Fibroblast of lung (primary cell): Measurements from ENCODE around the gene SGIP1. TPM values are rescaled to one million over a fixed set of nuclear protein-coding genes. Genes with fewer than 3 reads are reported as not detected.
"Not testable (repeated sequence)": the region's sequence is repeated elsewhere in the genome, so short reads cannot be mapped to it uniquely, and the experiment has no call there.

Source experiments
- DNase-seq, 2 donors: peaks; one replicate each; pipeline versions ENCODE4 v3.0.0 to v3.0.0-alpha.2; 2010; ENCODE audit warnings: low read depth in 2 of 2
- H2AFZ ChIP-seq: 2 replicates; pipeline ENCODE4 v1.5.1; 2012; ENCODE audit warnings: low read length, control low read depth, inconsistent platforms
- H3K27ac ChIP-seq: 2 replicates; pipeline ENCODE4 v1.5.1; 2011; ENCODE audit warnings: low read length, control low read depth; ENCODE audit not compliant: insufficient read depth
- H3K27me3 ChIP-seq: 2 replicates; pipeline ENCODE4 v1.5.1; 2011; ENCODE audit warnings: mild to moderate bottlenecking, low read length; ENCODE audit not compliant: control insufficient read depth, insufficient read depth
- H3K36me3 ChIP-seq: 2 replicates; pipeline ENCODE4 v1.5.1; 2011; ENCODE audit warnings: low read length; ENCODE audit not compliant: control insufficient read depth, insufficient read depth
- H3K4me1 ChIP-seq: 2 replicates; pipeline ENCODE4 v1.5.1; 2011; ENCODE audit warnings: low read length; ENCODE audit not compliant: control insufficient read depth, insufficient read depth; ENCODE audit errors: extremely low read depth
- H3K4me2 ChIP-seq: 2 replicates; pipeline ENCODE4 v1.5.1; 2011; ENCODE audit warnings: low read length, control low read depth; ENCODE audit not compliant: insufficient read depth; ENCODE audit errors: extremely low read depth
- H3K4me3 ChIP-seq, 4 experiments: fragments of 200-600 bp in 1 of 4; sonication (generic) in 1 of 4; replicated peaks in 1 of 4; 2 replicates each; pipeline ENCODE4 v1.5.1; 2011 to 2016; ENCODE audit warnings: low read length in 4 of 4, low read depth in 3 of 4, mild to moderate bottlenecking in 3 of 4, control low read depth in 2 of 4, inconsistent platforms in 1 of 4, mixed read lengths in 1 of 4; ENCODE audit not compliant: insufficient read depth in 1 of 4; ENCODE audit errors: control extremely low read depth in 1 of 4
- H3K79me2 ChIP-seq: 2 replicates; pipeline ENCODE4 v1.5.1; 2012; ENCODE audit warnings: mild to moderate bottlenecking, low read length, inconsistent platforms; ENCODE audit not compliant: control insufficient read depth, insufficient read depth
- H3K9ac ChIP-seq: 2 replicates; pipeline ENCODE4 v1.5.1; 2011; ENCODE audit warnings: mild to moderate bottlenecking, low read length, control low read depth; ENCODE audit not compliant: insufficient read depth
- H3K9me3 ChIP-seq: 2 replicates; pipeline ENCODE4 v1.5.1; 2012; ENCODE audit warnings: low read depth, low read length; ENCODE audit not compliant: control insufficient read depth, insufficient read depth
- H4K20me1 ChIP-seq: 2 replicates; pipeline ENCODE4 v1.5.1; 2011; ENCODE audit warnings: low read length; ENCODE audit not compliant: control insufficient read depth, insufficient read depth; ENCODE audit errors: extremely low read depth
- EZH2 ChIP-seq: IDR thresholded peaks from 2 replicates; pipeline ENCODE4 v1.5.1; 2012; ENCODE audit warnings: low read length, control low read depth, mild to moderate bottlenecking; ENCODE audit errors: missing control alignments
- polyA plus RNA-seq, 2 donors: library from polyadenylated mRNA; depleted of rRNA in 1 of 2; stranded (reverse) in 1 of 2; unstranded in 1 of 2; fragments of >200 nt; gene quantifications; 2 replicates each; pipeline ENCODE4 v1.2.1, GENCODE V29; 2011 to 2012; ENCODE audit warnings: missing spikeins in 1 of 2
- total RNA-seq: library from RNA; depleted of rRNA; stranded (reverse); fragments of >200 nt; gene quantifications from 2 replicates; pipeline ENCODE4 v1.2.1, GENCODE V29; 2014
- TF ChIP-seq, protein P1 (sequence below), 2 donors: IDR thresholded peaks in 1 of 2; conservative IDR thresholded peaks in 1 of 2; 1 replicate in 1 of 2; 2 replicates in 1 of 2; pipeline ENCODE4 v1.5.1; 2011 to 2012; ENCODE audit warnings: low read length in 2 of 2, control low read depth in 1 of 2, inconsistent platforms in 1 of 2, low read depth in 1 of 2, mild to moderate bottlenecking in 1 of 2

SGIP1 gene
- total and polyA plus RNA-seq, 2 donors (not counting 1 experiment from before 2014, with no cell fraction given), result 37.8 to 77.6 TPM

DNA sequence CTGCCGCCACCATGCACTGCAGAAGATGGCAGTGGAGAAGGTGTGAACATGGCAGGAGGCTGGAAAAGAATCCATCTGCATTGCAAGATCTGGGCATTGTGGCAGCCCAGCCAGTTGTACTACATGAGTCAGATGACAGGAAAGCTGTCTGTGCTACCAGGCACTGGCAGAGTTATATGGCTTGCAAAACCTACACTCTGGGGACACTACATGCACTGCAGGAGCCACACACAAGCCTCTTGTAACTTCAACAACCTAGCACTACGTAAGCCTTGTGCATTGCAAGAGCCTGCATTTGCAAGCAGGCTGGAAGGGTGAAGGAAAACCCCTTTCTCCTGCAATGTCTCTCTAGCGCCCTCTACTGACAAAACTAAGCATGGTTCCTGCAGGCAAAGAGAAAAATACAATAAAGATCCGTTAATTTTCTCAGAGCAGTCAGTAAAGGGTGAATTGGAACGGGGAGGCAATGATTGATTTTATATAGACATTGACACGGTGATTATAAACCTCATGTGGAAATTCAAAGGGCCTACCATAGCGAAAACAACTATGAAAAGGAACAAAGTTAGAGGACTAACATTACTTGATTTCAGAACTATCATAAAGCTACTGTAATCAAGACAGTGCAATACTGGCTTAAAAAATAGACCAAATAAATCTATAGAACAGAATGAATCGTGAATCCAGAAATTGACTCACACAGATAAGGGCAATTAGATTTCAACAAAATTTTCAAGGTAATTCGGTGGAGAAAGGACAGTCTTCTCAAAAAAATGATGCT, 192.1 kb downstream of the SGIP1 start:
- H3K36me3 ChIP-seq, result no peaks in the 10 kb centered on the region
- no peaks in the 10 kb centered on the region for H3K27me3 ChIP-seq
- H3K9ac ChIP-seq, result no peak overlapping the region
- no peaks in the 10 kb centered on the region for H3K4me1 ChIP-seq
- H3K79me2 ChIP-seq, result no peaks in the 10 kb centered on the region
- no peaks in the 10 kb centered on the region for H4K20me1 ChIP-seq
- DNase-seq, result peak; percentile 66 to 85
- no peak overlapping the region for H3K4me2 ChIP-seq
- TF ChIP-seq EZH2, result no peak
- TF ChIP-seq, protein P1, sequence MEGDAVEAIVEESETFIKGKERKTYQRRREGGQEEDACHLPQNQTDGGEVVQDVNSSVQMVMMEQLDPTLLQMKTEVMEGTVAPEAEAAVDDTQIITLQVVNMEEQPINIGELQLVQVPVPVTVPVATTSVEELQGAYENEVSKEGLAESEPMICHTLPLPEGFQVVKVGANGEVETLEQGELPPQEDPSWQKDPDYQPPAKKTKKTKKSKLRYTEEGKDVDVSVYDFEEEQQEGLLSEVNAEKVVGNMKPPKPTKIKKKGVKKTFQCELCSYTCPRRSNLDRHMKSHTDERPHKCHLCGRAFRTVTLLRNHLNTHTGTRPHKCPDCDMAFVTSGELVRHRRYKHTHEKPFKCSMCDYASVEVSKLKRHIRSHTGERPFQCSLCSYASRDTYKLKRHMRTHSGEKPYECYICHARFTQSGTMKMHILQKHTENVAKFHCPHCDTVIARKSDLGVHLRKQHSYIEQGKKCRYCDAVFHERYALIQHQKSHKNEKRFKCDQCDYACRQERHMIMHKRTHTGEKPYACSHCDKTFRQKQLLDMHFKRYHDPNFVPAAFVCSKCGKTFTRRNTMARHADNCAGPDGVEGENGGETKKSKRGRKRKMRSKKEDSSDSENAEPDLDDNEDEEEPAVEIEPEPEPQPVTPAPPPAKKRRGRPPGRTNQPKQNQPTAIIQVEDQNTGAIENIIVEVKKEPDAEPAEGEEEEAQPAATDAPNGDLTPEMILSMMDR (conservative IDR thresholded peaks at IDR 0.05 in 1 of 2, IDR thresholded peaks at IDR 0.05 in 1 of 2; ENCODE audit: low read depth in 1 of 2, low read length in 2 of 2), result peak; percentile 99
- no peak overlapping the region for H3K27ac ChIP-seq
- H3K4me3 ChIP-seq, result no peak overlapping the region
- no peak overlapping the region for H2AFZ ChIP-seq
- no peaks in the 10 kb centered on the region for H3K9me3 ChIP-seq

GRCh38 chr1:66728021-66728420, 194.1 kb downstream of the SGIP1 start:
- H3K79me2 ChIP-seq, result no peaks in the 10 kb centered on the region
- TF ChIP-seq, protein P1 (conservative IDR thresholded peaks at IDR 0.05 in 1 of 2, IDR thresholded peaks at IDR 0.05 in 1 of 2; ENCODE audit: low read depth in 1 of 2, low read length in 2 of 2), result no peak
- no peak for TF ChIP-seq EZH2
- H3K4me2 ChIP-seq, result no peak overlapping the region
- H3K9ac ChIP-seq, result no peak overlapping the region
- H3K4me1 ChIP-seq, result peaks cover 3% of the 10 kb centered on the region
- peak in 1 of 2 donors; percentile 56 for DNase-seq
- H4K20me1 ChIP-seq, result no peaks in the 10 kb centered on the region
- H3K27ac ChIP-seq, result no peak overlapping the region
- no peaks in the 10 kb centered on the region for H3K27me3 ChIP-seq
- no peaks in the 10 kb centered on the region for H3K36me3 ChIP-seq
- H3K4me3 ChIP-seq, result no peak overlapping the region
- H3K9me3 ChIP-seq, result no peaks in the 10 kb centered on the region
- H2AFZ ChIP-seq, result no peak overlapping the region

GRCh38 chr1:66728716-66729115, 194.8 kb downstream of the SGIP1 start:
- not testable (repeated sequence) for H3K27ac ChIP-seq, H3K4me3 ChIP-seq, H3K79me2 ChIP-seq, DNase-seq, H2AFZ ChIP-seq, H3K4me1 ChIP-seq, H3K9ac ChIP-seq, H3K4me2 ChIP-seq, H3K36me3 ChIP-seq, H3K27me3 ChIP-seq, H4K20me1 ChIP-seq, H3K9me3 ChIP-seq
